GM12878 (cell line): ENCODE measurements around the gene PIP4K2A. TPM values are rescaled to one million over a fixed set of nuclear protein-coding genes. Genes with fewer than 3 reads are reported as not detected.

Source experiments
- ATAC-seq: fragments of 200-7000 bp; cut with Tn5 transposase; 3 replicates; pipeline ENCODE4 v1.9.1; 2020; ENCODE audit warnings: mild to moderate bottlenecking, moderate library complexity
- BruUV-seq: library from RNA; stranded (reverse); fragments of 400-500 nt; replicated peaks from 2 replicates; lab custom pipeline; 2021; lab: Mats Ljungman, UMichigan
- CTCF ChIA-PET: fragments of 300-600 bp; sonication (Branson Sonifier 250); formaldehyde crosslinking; extraction: SDS; loops from one replicate; lab custom pipeline; 2021; ENCODE audit warnings: inconsistent platforms; lab: Yijun Ruan, JAX
- POLR2A ChIA-PET: fragments of 350-600 bp; formaldehyde crosslinking; extraction: SDS; loops from one replicate; lab custom pipeline; 2021; ENCODE audit warnings: inconsistent platforms; lab: Charles Lee
- RAD21 ChIA-PET: fragments of 300-600 bp; sonication (Branson Sonifier 250); formaldehyde crosslinking; loops from one replicate; lab custom pipeline; 2023; ENCODE audit warnings: antibody characterized with exemption; ENCODE audit not compliant: unreplicated experiment; lab: Charles Lee
- SMC1A ChIA-PET: fragments of 300-600 bp; sonication (Branson Sonifier 250); formaldehyde crosslinking; loops from one replicate; lab custom pipeline; 2023; ENCODE audit not compliant: unreplicated experiment, uncharacterized antibody; lab: Charles Lee
- DNase-seq: peaks from one replicate; pipeline ENCODE4 v3.0.0-alpha.2; 2011; ENCODE audit warnings: low read depth, low spot score
- FAIRE-seq: peaks from 3 replicates; lab custom pipeline; 2011; peaks lifted over from hg19 to GRCh38; lab: Jason Lieb, UNC
- H2AFZ ChIP-seq: 2 replicates; pipeline ENCODE4 v1.6.0; 2011; ENCODE audit warnings: low read depth, low read length, control low read depth; ENCODE audit not compliant: control insufficient read depth
- H3K27ac ChIP-seq: 2 replicates; pipeline ENCODE4 v1.5.1; 2011; ENCODE audit warnings: control low read depth; ENCODE audit not compliant: control insufficient read depth, insufficient read depth
- H3K27me3 ChIP-seq, 2 experiments: replicated peaks in 1 of 2; 2 replicates each; pipeline versions ENCODE4 v1.6.0 to v1.6.1; 2011; ENCODE audit warnings: low read length in 1 of 2; ENCODE audit not compliant: control insufficient read depth in 2 of 2, insufficient read depth in 2 of 2
- H3K36me3 ChIP-seq, 2 experiments: 2 replicates each; pipeline ENCODE4 v1.5.1; 2011; ENCODE audit warnings: low read length in 1 of 2; ENCODE audit not compliant: control insufficient read depth in 2 of 2, insufficient read depth in 2 of 2
- H3K4me1 ChIP-seq: 2 replicates; pipeline ENCODE4 v1.6.1; 2011; ENCODE audit warnings: mild to moderate bottlenecking, low read length, moderate library complexity, mixed read lengths; ENCODE audit not compliant: control insufficient read depth, insufficient read depth
- H3K4me2 ChIP-seq: 2 replicates; pipeline ENCODE4 v1.6.0; 2011; ENCODE audit warnings: control low read depth; ENCODE audit not compliant: control insufficient read depth, insufficient read depth
- H3K4me3 ChIP-seq: fragments of 200-600 bp; sonication (generic); 2 replicates; pipeline ENCODE4 v1.5.1; 2016
- H3K79me2 ChIP-seq: 2 replicates; pipeline ENCODE4 v1.6.0; 2011; ENCODE audit warnings: low read length; ENCODE audit not compliant: control insufficient read depth, insufficient read depth
- H3K9ac ChIP-seq: 2 replicates; pipeline ENCODE4 v1.8.0; 2011; ENCODE audit warnings: low read length, control low read depth, mixed read lengths; ENCODE audit not compliant: control insufficient read depth, insufficient read depth
- H3K9me3 ChIP-seq: replicated peaks from 3 replicates; pipeline ENCODE4 v1.5.1; 2011; ENCODE audit warnings: mild to moderate bottlenecking, low read length; ENCODE audit not compliant: control insufficient read depth, insufficient read depth
- H4K20me1 ChIP-seq: 2 replicates; pipeline ENCODE4 v1.6.0; 2011; ENCODE audit not compliant: control insufficient read depth, insufficient read depth
- E2F4 ChIP-seq: IDR thresholded peaks from 2 replicates; pipeline ENCODE4 v1.6.1; 2012; ENCODE audit warnings: low read depth, low read length, improper control_type of control experiment
- MEF2B ChIP-seq: fragments of 450-650 bp; IDR thresholded peaks from 2 replicates; pipeline ENCODE4 v1.6.1; 2018; ENCODE audit warnings: mild to moderate bottlenecking, moderate library complexity; ENCODE audit not compliant: partially characterized antibody, poor library complexity, severe bottlenecking
- MLLT1 ChIP-seq: fragments of 450-650 bp; IDR thresholded peaks from 2 replicates; pipeline ENCODE4 v1.6.1; 2016; ENCODE audit warnings: mild to moderate bottlenecking
- RBBP5 ChIP-seq: fragments of 200-600 bp; sonication (generic); conservative IDR thresholded peaks from 2 replicates; pipeline ENCODE4 v1.6.1; 2016
- TCF7 ChIP-seq: IDR thresholded peaks from 2 replicates; pipeline ENCODE4 v1.6.1; 2014; ENCODE audit warnings: antibody characterized with exemption, borderline replicate concordance
- YBX1 ChIP-seq: fragments of 450-650 bp; IDR thresholded peaks from 2 replicates; pipeline ENCODE4 v1.6.1; 2016; ENCODE audit warnings: antibody characterized with exemption
- ZNF217 ChIP-seq: fragments of 450-650 bp; IDR thresholded peaks from 2 replicates; pipeline ENCODE4 v1.6.1; 2017; ENCODE audit warnings: antibody characterized with exemption, mild to moderate bottlenecking
- WGBS: methylation state at CpG from one replicate; pipeline ENCODE4 v1.1.6; 2016; ENCODE audit warnings: low lambda C conversion rate; ENCODE audit not compliant: insufficient replicate concordance, insufficient coverage; ENCODE audit errors: missing lambda C conversion rate; 5-methylcytosine and 5-hydroxymethylcytosine counted together
- in situ Hi-C: fragments of 300-500 bp; cut with MboI; formaldehyde crosslinking; loops from 9 replicates; pipeline ENCODE4 v1.14.3; 2018; ENCODE audit warnings: mixed read lengths
- intact Hi-C: fragments of 100-400 bp; cut with micrococcal nuclease; formaldehyde crosslinking; loops from one replicate; pipeline ENCODE4 v1.14.2; 2022; ENCODE audit not compliant: unreplicated experiment
- polyA plus RNA-seq, 11 experiments: library from polyadenylated mRNA; depleted of rRNA in 4 of 11; unstranded in 6 of 11; stranded (reverse) in 5 of 11; fragments of >200 nt; fragmentation: Nextera tagmentation in 4 of 11; fragmentation: Illumina TruSeq in 1 of 11; extraction: Ambion mirVana in 4 of 11; extraction: Trizol in 1 of 11; gene quantifications; 1 replicate in 1 of 11; 2 replicates in 10 of 11; pipeline versions ENCODE4 v1.2.1 to v1.2.3, GENCODE V29; 2011 to 2016; ENCODE audit warnings: inconsistent platforms in 2 of 11, missing spikeins in 2 of 11, low read depth in 1 of 11
- total RNA-seq, 4 experiments: library from RNA; depleted of rRNA in 3 of 4; stranded (reverse); fragments of >200 nt in 3 of 4; fragmentation: Illumina TruSeq in 1 of 4; extraction: Trizol in 1 of 4; gene quantifications; 2 replicates each; pipeline versions ENCODE4 v1.2.1 to v1.2.3, GENCODE V29; 2013 to 2021

Gene PIP4K2A
- total and polyA plus RNA-seq, 10 of the 15 experiments (the other 5 are each of a cell fraction or from before 2014, with no cell fraction given): 54.3 to 139 (median 84.4) TPM

- TF ChIP-seq MLLT1 (0 out of 2 replicates have a peak, but pooled peaks have one; percentile 4), YBX1 (no peak), ZNF217 (no peak), RBBP5 (no peak), TCF7 (peak; percentile 80), E2F4 (no peak)
These were observed 85.3 kb downstream of the PIP4K2A start (continued) for GRCh38 chr10:22629126-22629525.

- CTCF ChIA-PET: interaction anchor here (1.0 to 6.8 kb wide), 4 partner anchors 17 to 26 kb away, joined by 3 to 72 read pairs (median 10); no protein-coding TSS in a partner anchor
- RAD21 ChIA-PET: interaction anchor here (0.7 to 8.8 kb wide), 4 partner anchors 10 to 85 kb away, joined by 3 to 99 read pairs (median 48); no protein-coding TSS in a partner anchor
- H3K9ac ChIP-seq: no peak overlapping the region
- peaks cover 39% of the 10 kb centered on the region for H3K4me1 ChIP-seq
- peak overlapping the region; percentile 77 for H3K4me2 ChIP-seq
- FAIRE-seq: peak; percentile 78
- POLR2A ChIA-PET: interaction anchor here (1.0 to 6.5 kb wide), 4 partner anchors 12 to 41 kb away, joined by 3 to 82 read pairs (median 14); no protein-coding TSS in a partner anchor
- H3K79me2 ChIP-seq: peaks cover 96% of the 10 kb centered on the region
- no peak for TF ChIP-seq MEF2B
- TF ChIP-seq MLLT1: 0 out of 2 replicates have a peak, but pooled peaks have one; percentile 26
- TF ChIP-seq, all 136 proteins: peak for 1
- no TSS peak for BruUV-seq
- Histone ChIP-seq H3K36me3 (no peaks in the 10 kb centered on the region; a peak in 1 of 4 replicates), H4K20me1 (no peaks in the 10 kb centered on the region), H3K27ac (peak overlapping the region; percentile 89), H3K4me3 (no peak overlapping the region), H3K9me3 (no peaks in the 10 kb centered on the region), H2AFZ (no peak overlapping the region), H3K27me3 (no peaks in the 10 kb centered on the region)
- WGBS: 39% methylated on average over 5 of the region's 5 CpGs
- SMC1A ChIA-PET: interaction anchor here (0.9 to 8.8 kb wide), 10 partner anchors 13 to 85 kb away, joined by 3 to 172 read pairs (median 20); no protein-coding TSS in a partner anchor
- ATAC-seq (no peak), DNase-seq (no peak)
- intact Hi-C loops: no loop called here
- in situ Hi-C loops: no loop called here
These were observed 86.1 kb downstream of the PIP4K2A start for GRCh38 chr10:22628309-22628708.
